Measurements from ENCODE around the gene STX4. TPM values are rescaled to one million over a fixed set of nuclear protein-coding genes. Genes with fewer than 3 reads are reported as not detected.

STX4 gene
- polyA plus RNA-seq, 1 of the 3 experiments (the other 2 are of a cell fraction), result 117 TPM

- Histone ChIP-seq H3K9ac (no peak overlapping the region), H3K9me2 (no peaks in the 10 kb centered on the region), H3K4me1 (ENCODE audit: control insufficient read depth in 1 of 2, insufficient read depth in 2 of 2, low read depth in 1 of 2, low read length in 1 of 2) (peaks cover 4 to 15% of the 10 kb centered on the region in 2 experiments; a peak in 1 of 4 replicates), H2AFZ (ENCODE audit: low read depth) (no peak overlapping the region), H3K27me3 (ENCODE audit: insufficient read depth) (no peaks in the 10 kb centered on the region), H4K20me1 (ENCODE audit: insufficient read depth) (no peaks in the 10 kb centered on the region), H3K9me3 (no peaks in the 10 kb centered on the region), H3K27ac (ENCODE audit: low read depth in 2 of 2, low read length in 1 of 2) (peak overlapping the region in 1 of 2 experiments; percentile 62; a peak in 2 of 4 replicates), H3K79me2 (ENCODE audit: insufficient read depth) (peaks cover 45% of the 10 kb centered on the region), H3F3A (replicated peaks; ENCODE audit: insufficient read depth) (peaks cover 11% of the 10 kb centered on the region), H3K4me2 (peak overlapping the region; percentile 87), H3K36me3 (replicated peaks in 1 of 2; ENCODE audit: control insufficient read depth in 1 of 2, insufficient read depth in 2 of 2, low read length in 1 of 2) (no peaks in the 10 kb centered on the region), H3K4me3 (ENCODE audit: low read depth in 2 of 2, low read length in 1 of 2) (peak overlapping the region in 1 of 2 experiments; percentile 40; a peak in 1 of 4 replicates)
- 25% methylated on average over 6 of the region's 6 CpGs for WGBS (ENCODE audit: low lambda C conversion rate)
- TF ChIP-seq TCF12 (IDR thresholded peaks at IDR 0.05) (peak; percentile 24; the same call in 1 of the 2 replicates), REST (IDR thresholded peaks at IDR 0.05; ENCODE audit: low read depth, low read length) (no peak), FOSL2 (IDR thresholded peaks at IDR 0.05; ENCODE audit: borderline replicate concordance, low read depth) (peak; percentile 84), NFIC (IDR thresholded peaks at IDR 0.05; ENCODE audit: borderline replicate concordance) (peak; percentile 55; the same call in 1 of the 2 replicates), JUND (IDR thresholded peaks at IDR 0.05) (peak; percentile 61; the same call in 1 of the 2 replicates), EP300 (IDR thresholded peaks at IDR 0.05; ENCODE audit: borderline replicate concordance in 1 of 2, low read depth in 1 of 2, low read length in 1 of 2) (0 out of 4 replicates have a peak, but pooled peaks of 1 of the 2 experiments have one; percentile 30), MAX (IDR thresholded peaks at IDR 0.05; ENCODE audit: low read depth) (peak; percentile 32; the same call in 1 of the 2 replicates)
- TF ChIP-seq, protein P1, sequence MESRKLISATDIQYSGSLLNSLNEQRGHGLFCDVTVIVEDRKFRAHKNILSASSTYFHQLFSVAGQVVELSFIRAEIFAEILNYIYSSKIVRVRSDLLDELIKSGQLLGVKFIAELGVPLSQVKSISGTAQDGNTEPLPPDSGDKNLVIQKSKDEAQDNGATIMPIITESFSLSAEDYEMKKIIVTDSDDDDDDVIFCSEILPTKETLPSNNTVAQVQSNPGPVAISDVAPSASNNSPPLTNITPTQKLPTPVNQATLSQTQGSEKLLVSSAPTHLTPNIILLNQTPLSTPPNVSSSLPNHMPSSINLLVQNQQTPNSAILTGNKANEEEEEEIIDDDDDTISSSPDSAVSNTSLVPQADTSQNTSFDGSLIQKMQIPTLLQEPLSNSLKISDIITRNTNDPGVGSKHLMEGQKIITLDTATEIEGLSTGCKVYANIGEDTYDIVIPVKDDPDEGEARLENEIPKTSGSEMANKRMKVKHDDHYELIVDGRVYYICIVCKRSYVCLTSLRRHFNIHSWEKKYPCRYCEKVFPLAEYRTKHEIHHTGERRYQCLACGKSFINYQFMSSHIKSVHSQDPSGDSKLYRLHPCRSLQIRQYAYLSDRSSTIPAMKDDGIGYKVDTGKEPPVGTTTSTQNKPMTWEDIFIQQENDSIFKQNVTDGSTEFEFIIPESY (IDR thresholded peaks at IDR 0.05; ENCODE audit: borderline replicate concordance, low read depth), result no peak
- peak; percentile 31 for DNase-seq
- ChIA-PET CTCF (no interaction called here), POLR2A (no interaction called here)
Observed at GRCh38 chr16:31008149-31008548, 25.2 kb upstream of the STX4 start.

- H3K27ac ChIP-seq (ENCODE audit: low read depth in 2 of 2, low read length in 1 of 2), result peak overlapping the region in 1 of 2 experiments; percentile 62; a peak in 2 of 4 replicates
- peak overlapping the region; percentile 87 for H3K4me2 ChIP-seq
- peak overlapping the region in 1 of 2 experiments; percentile 40; a peak in 1 of 4 replicates for H3K4me3 ChIP-seq (ENCODE audit: low read depth in 2 of 2, low read length in 1 of 2)
Observed at GRCh38 chr16:31008551-31008950, 24.8 kb upstream of the STX4 start.

More at GRCh38 chr16:31008551-31008950, 24.8 kb upstream of the STX4 start:
- Histone ChIP-seq H3F3A (replicated peaks; ENCODE audit: insufficient read depth) (peaks cover 11% of the 10 kb centered on the region), H3K9ac (no peak overlapping the region), H3K9me2 (no peaks in the 10 kb centered on the region), H3K79me2 (ENCODE audit: insufficient read depth) (peaks cover 45% of the 10 kb centered on the region), H3K9me3 (no peaks in the 10 kb centered on the region), H3K36me3 (replicated peaks in 1 of 2; ENCODE audit: control insufficient read depth in 1 of 2, insufficient read depth in 2 of 2, low read length in 1 of 2) (no peaks in the 10 kb centered on the region), H2AFZ (ENCODE audit: low read depth) (no peak overlapping the region), H3K27me3 (ENCODE audit: insufficient read depth) (no peaks in the 10 kb centered on the region), H4K20me1 (ENCODE audit: insufficient read depth) (no peaks in the 10 kb centered on the region), H3K4me1 (ENCODE audit: control insufficient read depth in 1 of 2, insufficient read depth in 2 of 2, low read depth in 1 of 2, low read length in 1 of 2) (peaks cover 4 to 12% of the 10 kb centered on the region in 2 experiments; a peak in 1 of 4 replicates)
- no peak for DNase-seq
- CTCF ChIA-PET, result no interaction called here
- TF ChIP-seq MAX (IDR thresholded peaks at IDR 0.05; ENCODE audit: low read depth) (0 out of 2 replicates have a peak, but pooled peaks have one; percentile 1), MXI1 (IDR thresholded peaks at IDR 0.05; ENCODE audit: low read depth, low read length) (no peak)
- WGBS (ENCODE audit: low lambda C conversion rate), result 84% methylated on average over 5 of the region's 5 CpGs
- POLR2A ChIA-PET, result no interaction called here
